Spleen (tissue), 7 donors: ENCODE measurements around the gene SLC6A13.

Experiments used
- POLR2A ChIP-seq, 3 donors: fragments of 450-650 bp; IDR thresholded peaks; one replicate each; pipeline ENCODE4 v1.5.1; 2017; ENCODE audit warnings: antibody characterized with exemption in 3 of 3, mild to moderate bottlenecking in 1 of 3
- TF ChIP-seq, protein P1 (sequence below), 11 experiments: fragments of 200-600 bp in 7 of 11; fragments of 450-650 bp in 4 of 11; sonication (generic) in 4 of 11; IDR thresholded peaks in 8 of 11; conservative IDR thresholded peaks in 3 of 11; 1 replicate in 7 of 11; 2 replicates in 4 of 11; pipeline versions ENCODE4 v1.4.0 to v1.8.0; 2016 to 2021; ENCODE audit warnings: antibody characterized with exemption in 11 of 11, inconsistent platforms in 4 of 11, mild to moderate bottlenecking in 1 of 11
- donor health status: DM: no; HTN: no; CAD: no; lungs with moderate emphysema.
- donor health status: DM: no; HTN: no; CAD: no.
- donor health status: DM: no; HTN: no; CAD: no.

DNA sequence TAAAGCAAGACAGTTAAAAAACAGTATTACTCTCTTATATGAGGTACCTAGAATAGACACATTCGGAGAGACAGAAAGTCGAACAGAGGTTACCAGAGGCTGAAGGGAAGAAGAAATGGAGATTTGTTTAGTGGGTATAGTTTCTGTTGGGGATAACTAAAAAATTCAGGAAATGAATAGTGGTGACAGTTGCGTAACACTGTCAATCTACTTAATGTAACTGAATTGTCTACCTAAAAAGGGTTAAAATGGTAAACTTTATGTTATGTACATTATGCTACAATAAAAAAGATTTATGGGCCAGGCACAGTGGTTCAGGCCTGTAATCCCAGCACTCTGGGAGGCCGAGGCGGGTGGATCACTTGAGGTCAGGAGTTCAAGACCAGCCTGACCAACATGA, 30.6 kb upstream of the SLC6A13 start:
- TF ChIP-seq POLR2A (IDR thresholded peaks at IDR 0.05) = no peak
- TF ChIP-seq, protein P1, sequence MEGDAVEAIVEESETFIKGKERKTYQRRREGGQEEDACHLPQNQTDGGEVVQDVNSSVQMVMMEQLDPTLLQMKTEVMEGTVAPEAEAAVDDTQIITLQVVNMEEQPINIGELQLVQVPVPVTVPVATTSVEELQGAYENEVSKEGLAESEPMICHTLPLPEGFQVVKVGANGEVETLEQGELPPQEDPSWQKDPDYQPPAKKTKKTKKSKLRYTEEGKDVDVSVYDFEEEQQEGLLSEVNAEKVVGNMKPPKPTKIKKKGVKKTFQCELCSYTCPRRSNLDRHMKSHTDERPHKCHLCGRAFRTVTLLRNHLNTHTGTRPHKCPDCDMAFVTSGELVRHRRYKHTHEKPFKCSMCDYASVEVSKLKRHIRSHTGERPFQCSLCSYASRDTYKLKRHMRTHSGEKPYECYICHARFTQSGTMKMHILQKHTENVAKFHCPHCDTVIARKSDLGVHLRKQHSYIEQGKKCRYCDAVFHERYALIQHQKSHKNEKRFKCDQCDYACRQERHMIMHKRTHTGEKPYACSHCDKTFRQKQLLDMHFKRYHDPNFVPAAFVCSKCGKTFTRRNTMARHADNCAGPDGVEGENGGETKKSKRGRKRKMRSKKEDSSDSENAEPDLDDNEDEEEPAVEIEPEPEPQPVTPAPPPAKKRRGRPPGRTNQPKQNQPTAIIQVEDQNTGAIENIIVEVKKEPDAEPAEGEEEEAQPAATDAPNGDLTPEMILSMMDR (IDR thresholded peaks at IDR 0.05 in 8 of 11, conservative IDR thresholded peaks at IDR 0.05 in 3 of 11) = no peak
